Caco-2 (cell line): Measurements from ENCODE around the gene RGSL1. TPM values are rescaled to one million over a fixed set of nuclear protein-coding genes. Genes with fewer than 3 reads are reported as not detected.
A peak's percentile ranks its signal among the peaks of the same experiment; 100 is the strongest.

Experiments used
- BruUV-seq: library from RNA; stranded (reverse); fragments of 400-500 nt; replicated peaks from 2 replicates; lab custom pipeline; 2021; lab: Mats Ljungman, UMichigan
- CTCF ChIA-PET: fragments of 300-600 bp; sonication (Branson Sonifier 250); formaldehyde crosslinking; loops from one replicate; lab custom pipeline; 2022; ENCODE audit warnings: antibody characterized with exemption; lab: Charles Lee
- POLR2A ChIA-PET: fragments of 300-600 bp; sonication (Branson Sonifier 250); formaldehyde crosslinking; loops from one replicate; lab custom pipeline; 2022; ENCODE audit warnings: antibody characterized with exemption; lab: Charles Lee
- DNase-seq, 2 experiments: peaks; one replicate each; pipeline versions ENCODE4 v3.0.0 to v3.0.0-alpha.2; 2020 to 2022
- H3K27me3 ChIP-seq: replicated peaks from 2 replicates; pipeline ENCODE4 v1.6.0; 2011; ENCODE audit warnings: low read length; ENCODE audit not compliant: control insufficient read depth, insufficient read depth
- H3K36me3 ChIP-seq: 2 replicates; pipeline ENCODE4 v1.5.1; 2011; ENCODE audit warnings: low read length; ENCODE audit not compliant: control insufficient read depth, insufficient read depth
- H3K4me1 ChIP-seq: fragments of 250-450 bp; sonication (Bioruptor Pico); 2 replicates; pipeline ENCODE4 v1.5.1; 2020; ENCODE audit warnings: mild to moderate bottlenecking
- H3K4me3 ChIP-seq: 2 replicates; pipeline ENCODE4 v1.5.1; 2011; ENCODE audit warnings: low read depth, mild to moderate bottlenecking, control low read depth, low read length
- H3K9me3 ChIP-seq: fragments of 250-450 bp; sonication (Bioruptor Pico); 2 replicates; pipeline ENCODE4 v1.5.1; 2020; ENCODE audit warnings: mild to moderate bottlenecking, moderate library complexity
- H3K27ac Mint-ChIP-seq: one replicate; pipeline ENCODE4 v1.8.0; 2022; ENCODE audit warnings: mixed read lengths; ENCODE audit not compliant: unreplicated experiment
- H3K27me3 Mint-ChIP-seq: one replicate; pipeline ENCODE4 v1.8.0; 2022; ENCODE audit warnings: mixed read lengths; ENCODE audit not compliant: insufficient read depth, unreplicated experiment
- H3K36me3 Mint-ChIP-seq: one replicate; pipeline ENCODE4 v1.8.0; 2022; ENCODE audit warnings: mild to moderate bottlenecking, mixed read lengths; ENCODE audit not compliant: insufficient read depth, unreplicated experiment
- H3K4me1 Mint-ChIP-seq: one replicate; pipeline ENCODE4 v1.8.0; 2022; ENCODE audit warnings: low read depth, mixed read lengths; ENCODE audit not compliant: unreplicated experiment
- H3K4me3 Mint-ChIP-seq: one replicate; pipeline ENCODE4 v1.8.0; 2022; ENCODE audit warnings: mild to moderate bottlenecking, moderate library complexity, mixed read lengths; ENCODE audit not compliant: unreplicated experiment
- H3K9me3 Mint-ChIP-seq: one replicate; pipeline ENCODE4 v1.8.0; 2022; ENCODE audit warnings: mixed read lengths; ENCODE audit not compliant: unreplicated experiment
- CTCF ChIP-seq, 2 experiments: fragments of 200-600 bp in 1 of 2; IDR thresholded peaks; 1 replicate in 1 of 2; 2 replicates in 1 of 2; pipeline versions ENCODE4 v1.5.1 to v1.8.0; 2011 to 2022; ENCODE audit warnings: antibody characterized with exemption in 1 of 2, control low read depth in 1 of 2, inconsistent platforms in 1 of 2, low read depth in 1 of 2, low read length in 1 of 2, mild to moderate bottlenecking in 1 of 2, moderate library complexity in 1 of 2; ENCODE audit not compliant: insufficient read depth in 1 of 2, severe bottlenecking in 1 of 2, unreplicated experiment in 1 of 2
- intact Hi-C: fragments of 100-400 bp; cut with micrococcal nuclease; formaldehyde crosslinking; loops from one replicate; pipeline ENCODE4 v1.10.0; 2022; ENCODE audit not compliant: unreplicated experiment
- total RNA-seq: library from RNA; stranded (reverse); gene quantifications from 2 replicates; pipeline ENCODE4 v1.2.3, GENCODE V29; 2022

The RGSL1 gene
- total RNA-seq, 1 experiment from 2014 or later: not detected

DNA sequence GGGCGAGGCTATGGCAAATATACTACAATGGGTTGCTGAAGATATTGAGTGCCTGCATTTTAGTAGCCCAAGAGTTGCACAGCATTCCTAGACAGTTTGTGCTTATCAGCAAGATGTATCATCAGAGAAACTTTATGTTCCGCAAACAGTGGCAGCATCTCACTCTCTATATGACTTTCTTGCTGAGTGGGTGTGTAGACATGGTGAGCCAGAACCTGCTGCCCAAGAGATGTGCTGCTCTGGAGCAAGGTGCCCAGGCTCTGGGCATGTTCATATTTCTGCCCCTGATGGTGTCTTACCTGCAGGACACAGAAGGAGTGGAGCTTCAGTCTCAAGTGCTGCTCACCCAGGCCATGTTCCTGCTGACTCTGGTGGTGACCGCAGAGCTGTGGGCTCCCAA, 8.2 kb upstream of the RGSL1 start:
- Histone ChIP-seq H3K27me3 (no peaks in the 10 kb centered on the region), H3K4me3 (no peak overlapping the region), H3K36me3 (no peaks in the 10 kb centered on the region), H3K9me3 (peaks cover 6% of the 10 kb centered on the region), H3K4me1 (no peaks in the 10 kb centered on the region)
- peaks cover 16% of the 10 kb centered on the region for H3K9me3 Mint-ChIP-seq
- no peaks in the 10 kb centered on the region for H3K27me3 Mint-ChIP-seq
- TF ChIP-seq CTCF (IDR thresholded peaks at IDR 0.05; ENCODE audit: insufficient read depth in 1 of 2, low read depth in 1 of 2, low read length in 1 of 2, severe bottlenecking in 1 of 2, unreplicated experiment in 1 of 2): no peak
- no peak overlapping the region for H3K4me3 Mint-ChIP-seq
- H3K27ac Mint-ChIP-seq: no peak overlapping the region
- CTCF ChIA-PET: no interaction called here
- intact Hi-C loops: no loop called here
- no TSS peak for BruUV-seq
- POLR2A ChIA-PET: no interaction called here
- no peaks in the 10 kb centered on the region for H3K4me1 Mint-ChIP-seq
- no peaks in the 10 kb centered on the region for H3K36me3 Mint-ChIP-seq
- no peak for DNase-seq

DNA sequence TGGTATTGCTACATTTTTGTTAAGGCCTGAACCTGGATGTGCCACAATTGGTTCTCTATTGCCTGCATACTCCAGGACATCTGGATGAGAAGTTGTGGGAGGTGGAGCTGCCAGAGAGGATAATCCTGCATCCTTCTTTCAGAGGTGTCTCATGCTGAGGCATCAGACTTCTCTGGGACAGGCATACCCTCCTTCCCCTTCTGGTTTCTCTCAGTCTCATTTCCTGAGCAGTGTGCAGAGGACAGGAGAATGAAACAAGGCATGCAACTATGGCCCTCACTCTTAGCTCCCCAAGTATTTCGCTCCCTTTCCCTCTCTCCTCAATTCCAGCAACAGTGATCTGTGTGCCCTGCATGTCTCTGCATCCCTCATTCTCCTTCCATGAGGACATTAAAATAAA, 7.6 kb upstream of the RGSL1 start:
- Histone ChIP-seq H3K9me3 (peaks cover 6% of the 10 kb centered on the region), H3K4me3 (no peak overlapping the region), H3K4me1 (no peaks in the 10 kb centered on the region), H3K27me3 (no peaks in the 10 kb centered on the region), H3K36me3 (no peaks in the 10 kb centered on the region)
- ChIA-PET CTCF (no interaction called here), POLR2A (no interaction called here)
- Mint-ChIP-seq H3K27ac (no peak overlapping the region), H3K27me3 (no peaks in the 10 kb centered on the region), H3K36me3 (no peaks in the 10 kb centered on the region), H3K9me3 (peaks cover 15% of the 10 kb centered on the region), H3K4me3 (no peak overlapping the region), H3K4me1 (no peaks in the 10 kb centered on the region)
- intact Hi-C loops: no loop called here
- no TSS peak for BruUV-seq
- no peak for DNase-seq
- no peak for TF ChIP-seq CTCF (IDR thresholded peaks at IDR 0.05; ENCODE audit: insufficient read depth in 1 of 2, low read depth in 1 of 2, low read length in 1 of 2, severe bottlenecking in 1 of 2, unreplicated experiment in 1 of 2)

- no peaks in the 10 kb centered on the region for H3K9me3 Mint-ChIP-seq
- CTCF ChIA-PET: no interaction called here
- no peaks in the 10 kb centered on the region for H3K4me1 ChIP-seq
- no peak overlapping the region for H3K4me3 Mint-ChIP-seq
- DNase-seq: no peak
- H3K4me3 ChIP-seq: no peak overlapping the region
- peak in 1 of 2 experiments; percentile 14 for TF ChIP-seq CTCF (IDR thresholded peaks at IDR 0.05; ENCODE audit: insufficient read depth in 1 of 2, low read depth in 1 of 2, low read length in 1 of 2, severe bottlenecking in 1 of 2, unreplicated experiment in 1 of 2)
- no peaks in the 10 kb centered on the region for H3K36me3 ChIP-seq
- H3K4me1 Mint-ChIP-seq: no peaks in the 10 kb centered on the region
- intact Hi-C loops: no loop called here
- H3K27me3 ChIP-seq: no peaks in the 10 kb centered on the region
- H3K27ac Mint-ChIP-seq: no peak overlapping the region
- BruUV-seq: no TSS peak
- POLR2A ChIA-PET: no interaction called here
- no peaks in the 10 kb centered on the region for H3K36me3 Mint-ChIP-seq
- no peaks in the 10 kb centered on the region; the same call in 1 of the 2 replicates for H3K9me3 ChIP-seq
- H3K27me3 Mint-ChIP-seq: no peaks in the 10 kb centered on the region
These were observed 5.4 kb upstream of the RGSL1 start for GRCh38 chr1:182444497-182444896.
